Naive thymus-derived CD8-positive, alpha-beta T cell (primary cell): ENCODE data around the gene PCDHA6. TPM values are rescaled to one million over a fixed set of nuclear protein-coding genes. Genes with fewer than 3 reads are reported as not detected.
"Not testable (repeated sequence)": the region's sequence is repeated elsewhere in the genome, so short reads cannot be mapped to it uniquely, and the experiment has no call there.

Experiments used
- ATAC-seq, 2 donors: fragments of 150-1000 bp; cut with Tn5 transposase in 1 of 2; sonication (Bioruptor Pico), chemical (Tn5 transposase) in 1 of 2; 1 replicate in 1 of 2; 2 replicates in 1 of 2; pipeline ENCODE4 v1.10.0; 2021; ENCODE audit warnings: mild to moderate bottlenecking in 2 of 2, moderate library complexity in 2 of 2
- POLR2A ChIA-PET: fragments of 350-600 bp; sonication (Branson Sonifier 250); formaldehyde crosslinking; loops from one replicate; lab custom pipeline; 2021; ENCODE audit warnings: antibody characterized with exemption; lab: Charles Lee
- DNase-seq, 10 donors: peaks; one replicate each; pipeline versions ENCODE4 v3.0.0 to v3.0.0-alpha.2; 2020 to 2022
- H3K27ac Mint-ChIP-seq, 10 donors: one replicate each; pipeline ENCODE4 v1.8.0; 2020 to 2022; ENCODE audit warnings: mild to moderate bottlenecking in 10 of 10, mixed read lengths in 10 of 10, moderate library complexity in 4 of 10, inconsistent platforms in 1 of 10
- H3K27me3 Mint-ChIP-seq, 5 donors: one replicate each; pipeline ENCODE4 v1.8.0; 2021 to 2022; ENCODE audit warnings: mixed read lengths in 5 of 5
- H3K36me3 Mint-ChIP-seq, 3 donors: one replicate each; pipeline ENCODE4 v1.8.0; 2020 to 2022; ENCODE audit warnings: mixed read lengths in 3 of 3, mild to moderate bottlenecking in 2 of 3, inconsistent platforms in 1 of 3
- H3K4me1 Mint-ChIP-seq, 4 donors: one replicate each; pipeline ENCODE4 v1.8.0; 2021 to 2022; ENCODE audit warnings: mixed read lengths in 4 of 4
- H3K4me3 Mint-ChIP-seq, 10 donors: one replicate each; pipeline ENCODE4 v1.8.0; 2020 to 2022; ENCODE audit warnings: mild to moderate bottlenecking in 10 of 10, mixed read lengths in 10 of 10, moderate library complexity in 6 of 10, inconsistent platforms in 1 of 10
- H3K9me3 Mint-ChIP-seq, 9 donors: one replicate each; pipeline ENCODE4 v1.8.0; 2020 to 2022; ENCODE audit warnings: mixed read lengths in 9 of 9, mild to moderate bottlenecking in 3 of 9, inconsistent platforms in 1 of 9, moderate library complexity in 1 of 9
- polyA plus RNA-seq, 3 donors: library from polyadenylated mRNA; unstranded; fragments of 300-500 nt; fragmentation: Illumina TruSeq; gene quantifications; one replicate each; pipeline ENCODE4 v1.2.3, GENCODE V29; 2021
- total RNA-seq, 8 experiments: library from RNA in 2 of 8; stranded (reverse) in 2 of 8; gene quantifications; one replicate each; pipeline ENCODE4 v1.2.3 and lab custom pipeline; 2021 to 2026

The PCDHA6 gene
- total and polyA plus RNA-seq, 5 experiments from 2014 or later = not detected

DNA sequence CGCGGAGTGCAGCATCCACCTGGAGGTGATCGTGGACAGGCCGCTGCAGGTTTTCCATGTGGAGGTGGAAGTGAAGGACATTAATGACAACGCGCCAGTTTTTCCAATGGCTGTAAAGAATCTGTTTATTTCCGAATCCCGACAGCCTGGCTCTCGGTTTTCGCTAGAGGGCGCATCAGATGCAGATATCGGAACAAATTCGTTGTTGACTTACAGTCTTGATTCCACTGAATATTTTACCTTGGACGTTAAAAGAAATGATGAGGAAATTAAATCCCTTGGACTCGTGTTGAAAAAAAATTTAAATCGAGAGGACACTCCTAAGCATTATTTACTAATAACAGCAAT, 26.3 kb upstream of the PCDHA6 start:
- Mint-ChIP-seq H3K9me3 (peaks cover 16 to 76% (median 42%) of the 10 kb centered on the region in 9 donors), H3K4me3 (no peak overlapping the region), H3K4me1 (no peaks in the 10 kb centered on the region), H3K27me3 (peaks cover 22 to 45% (median 24%) of the 10 kb centered on the region in 5 donors), H3K36me3 (peaks cover 8 to 57% (median 30%) of the 10 kb centered on the region in 3 donors), H3K27ac (no peak overlapping the region)
- POLR2A ChIA-PET = no interaction called here
- ATAC-seq (no peak), DNase-seq (no peak)

GRCh38 chr5:140802381-140802780, 25.4 kb upstream of the PCDHA6 start:
- H3K27me3 Mint-ChIP-seq = peaks cover 26 to 49% (median 31%) of the 10 kb centered on the region in 5 donors
- H3K36me3 Mint-ChIP-seq = peaks cover 10 to 60% (median 32%) of the 10 kb centered on the region in 3 donors
- H3K4me1 Mint-ChIP-seq, POLR2A ChIA-PET, H3K4me3 Mint-ChIP-seq, ATAC-seq, H3K27ac Mint-ChIP-seq, DNase-seq: not testable (repeated sequence)
- H3K9me3 Mint-ChIP-seq = peaks cover 16 to 80% (median 43%) of the 10 kb centered on the region in 9 donors

DNA sequence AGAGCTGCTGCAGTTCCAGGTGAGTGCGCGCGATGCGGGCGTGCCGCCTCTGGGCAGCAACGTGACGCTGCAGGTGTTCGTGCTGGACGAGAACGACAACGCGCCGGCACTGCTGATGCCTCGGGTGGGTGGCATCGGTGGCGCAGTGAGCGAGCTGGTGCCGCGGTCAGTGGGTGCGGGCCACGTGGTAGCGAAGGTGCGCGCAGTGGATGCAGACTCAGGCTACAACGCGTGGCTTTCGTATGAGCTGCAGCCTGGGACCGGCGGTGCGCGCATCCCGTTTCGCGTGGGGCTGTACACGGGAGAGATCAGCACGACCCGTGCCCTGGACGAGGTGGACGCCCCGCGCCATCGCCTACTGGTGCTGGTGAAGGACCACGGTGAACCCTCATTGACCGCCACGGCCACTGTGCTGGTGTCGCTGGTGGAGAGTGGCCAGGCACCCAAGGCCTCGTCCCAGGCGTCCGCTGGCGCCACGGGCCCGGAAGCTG, 24.9 kb upstream of the PCDHA6 start:
- ATAC-seq (no peak), DNase-seq (no peak)
- Mint-ChIP-seq H3K4me1 (no peaks in the 10 kb centered on the region), H3K4me3 (no peak overlapping the region), H3K27ac (no peak overlapping the region), H3K27me3 (peaks cover 25 to 48% (median 34%) of the 10 kb centered on the region in 5 donors), H3K9me3 (peaks cover 15 to 82% (median 42%) of the 10 kb centered on the region in 9 donors), H3K36me3 (peaks cover 10 to 62% (median 31%) of the 10 kb centered on the region in 3 donors)
- POLR2A ChIA-PET = no interaction called here

DNA sequence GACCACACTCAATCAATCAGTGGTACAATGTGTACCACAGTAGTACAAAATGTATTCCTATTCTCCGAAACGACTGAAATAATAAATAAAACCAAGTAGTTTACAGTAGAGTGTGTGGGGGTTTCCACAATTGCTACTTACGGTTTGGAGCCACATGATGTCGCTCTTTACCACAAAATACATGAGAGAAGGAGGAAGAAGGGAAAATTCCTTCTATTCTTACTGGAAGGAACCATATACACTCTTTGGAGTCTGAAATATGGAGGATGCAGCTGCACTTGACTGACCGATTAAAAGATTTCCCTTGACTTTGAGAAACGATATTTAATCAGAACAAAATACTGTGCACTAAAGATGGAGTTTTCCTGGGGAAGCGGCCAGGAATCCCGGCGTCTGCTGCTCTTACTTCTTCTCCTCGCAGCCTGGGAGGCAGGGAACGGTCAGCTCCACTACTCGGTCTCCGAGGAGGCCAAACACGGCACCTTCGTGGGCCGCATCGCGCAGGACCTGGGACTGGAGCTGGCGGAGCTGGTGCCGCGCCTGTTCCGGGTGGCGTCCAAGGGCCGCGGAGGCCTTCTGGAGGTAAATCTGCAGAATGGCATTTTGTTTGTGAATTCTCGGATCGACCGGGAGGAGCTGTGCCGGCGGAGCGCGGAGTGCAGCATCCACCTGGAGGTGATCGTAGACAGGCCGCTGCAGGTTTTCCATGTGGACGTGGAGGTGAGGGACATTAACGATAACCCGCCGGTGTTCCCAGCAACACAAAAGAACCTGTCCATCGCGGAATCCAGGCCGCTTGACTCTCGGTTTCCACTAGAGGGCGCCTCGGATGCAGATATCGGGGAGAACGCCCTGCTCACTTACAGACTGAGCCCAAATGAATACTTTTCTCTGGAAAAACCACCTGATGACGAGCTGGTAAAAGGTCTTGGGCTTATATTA, 20.7 kb upstream of the PCDHA6 start, which contains the start of gene PCDHA4:
PCDHA4 (plus strand) TSS at position 235 of the 942 bp plus-strand sequence.
- Mint-ChIP-seq H3K27ac (peak within 1 kb of the TSS in 1 of 10 donors; percentile 34), H3K4me3 (peak within 1 kb of the TSS in 1 of 10 donors; percentile 12), H3K9me3 (peaks cover 17 to 83% (median 44%) of the 10 kb centered on the region in 9 donors), H3K27me3 (peaks cover 19 to 46% (median 33%) of the 10 kb centered on the region in 5 donors), H3K4me1 (no peaks in the 10 kb centered on the region), H3K36me3 (peaks cover 5 to 53% (median 15%) of the 10 kb centered on the region in 3 donors)
- POLR2A ChIA-PET = no interaction called here
- ATAC-seq = no peak
- DNase-seq = no peak

DNA sequence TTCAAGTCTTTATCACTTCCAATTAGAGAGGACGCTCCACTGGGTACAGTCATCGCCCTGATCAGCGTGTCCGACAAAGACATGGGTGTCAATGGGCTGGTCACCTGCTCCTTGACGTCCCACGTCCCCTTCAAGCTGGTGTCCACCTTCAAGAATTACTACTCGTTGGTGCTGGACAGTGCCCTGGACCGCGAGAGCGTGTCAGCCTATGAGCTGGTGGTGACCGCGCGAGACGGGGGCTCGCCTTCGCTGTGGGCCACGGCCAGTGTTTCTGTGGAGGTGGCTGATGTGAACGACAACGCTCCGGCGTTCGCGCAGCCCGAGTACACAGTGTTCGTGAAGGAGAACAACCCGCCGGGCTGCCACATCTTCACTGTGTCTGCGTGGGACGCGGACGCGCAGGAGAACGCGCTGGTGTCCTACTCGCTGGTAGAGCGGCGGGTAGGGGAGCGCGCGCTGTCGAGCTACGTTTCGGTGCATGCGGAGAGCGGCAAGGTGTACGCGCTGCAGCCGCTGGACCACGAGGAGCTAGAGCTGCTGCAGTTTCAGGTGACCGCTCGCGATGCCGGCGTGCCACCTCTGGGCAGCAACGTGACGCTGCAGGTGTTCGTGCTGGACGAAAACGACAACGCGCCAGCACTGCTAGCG, 19.4 kb upstream of the PCDHA6 start:
- peaks cover 19 to 92% (median 55%) of the 10 kb centered on the region in 9 donors for H3K9me3 Mint-ChIP-seq
- H3K36me3 Mint-ChIP-seq = peaks cover 5 to 64% (median 14%) of the 10 kb centered on the region in 3 donors
- H3K27ac Mint-ChIP-seq, POLR2A ChIA-PET, DNase-seq, ATAC-seq, H3K4me1 Mint-ChIP-seq: not testable (repeated sequence)
- peak overlapping the region in 1 of 10 donors; percentile 36 for H3K4me3 Mint-ChIP-seq
- H3K27me3 Mint-ChIP-seq = peaks cover 23 to 57% (median 36%) of the 10 kb centered on the region in 5 donors

- Mint-ChIP-seq H3K36me3 (peaks cover 3 to 61% (median 11%) of the 10 kb centered on the region in 3 donors), H3K9me3 (peaks cover 16 to 90% (median 51%) of the 10 kb centered on the region in 9 donors), H3K27ac (no peak overlapping the region), H3K4me1 (no peaks in the 10 kb centered on the region), H3K27me3 (peaks cover 18 to 52% (median 33%) of the 10 kb centered on the region in 5 donors), H3K4me3 (no peak overlapping the region)
- POLR2A ChIA-PET = no interaction called here
- ATAC-seq (no peak), DNase-seq (no peak)
Observed at GRCh38 chr5:140808889-140809291, 18.9 kb upstream of the PCDHA6 start.

- DNase-seq (no peak), ATAC-seq (no peak)
Observed at GRCh38 chr5:140821375-140822280, 6.1 kb upstream of the PCDHA6 start, which contains the start of gene PCDHA5. PCDHA5 (plus strand) TSS chr5:140821613.

DNA sequence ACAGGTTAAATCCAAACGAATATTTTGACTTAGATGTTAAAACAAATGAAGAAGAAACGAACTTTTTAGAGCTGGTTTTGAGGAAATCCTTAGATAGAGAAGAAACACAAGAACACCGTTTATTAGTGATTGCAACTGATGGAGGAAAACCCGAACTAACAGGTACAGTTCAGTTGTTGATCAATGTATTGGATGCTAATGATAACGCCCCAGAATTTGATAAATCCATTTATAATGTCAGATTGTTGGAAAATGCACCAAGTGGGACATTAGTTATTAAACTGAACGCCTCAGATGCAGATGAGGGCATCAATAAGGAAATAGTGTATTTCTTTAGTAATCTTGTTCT, 5.5 kb upstream of the PCDHA6 start:
- Mint-ChIP-seq H3K9me3 (peaks cover 13 to 55% (median 24%) of the 10 kb centered on the region in 9 donors), H3K36me3 (peaks cover 3 to 37% (median 6%) of the 10 kb centered on the region in 3 donors), H3K27ac (no peak overlapping the region), H3K27me3 (peaks cover 19 to 24% (median 20%) of the 10 kb centered on the region in 5 donors), H3K4me1 (no peaks in the 10 kb centered on the region), H3K4me3 (no peak overlapping the region)
- ATAC-seq = no peak
- POLR2A ChIA-PET = no interaction called here
- no peak for DNase-seq

More at GRCh38 chr5:140821375-140822280, 6.1 kb upstream of the PCDHA6 start, which contains the start of gene PCDHA5:
- peaks cover 8 to 52% (median 20%) of the 10 kb centered on the region in 9 donors for H3K9me3 Mint-ChIP-seq
- H3K27ac Mint-ChIP-seq = no peak within 1 kb of the TSS
- peaks cover 0 to 33% (median 6%) of the 10 kb centered on the region in 3 donors for H3K36me3 Mint-ChIP-seq
- peaks cover 12 to 18% (median 15%) of the 10 kb centered on the region in 5 donors for H3K27me3 Mint-ChIP-seq
- H3K4me3 Mint-ChIP-seq = no peak within 1 kb of the TSS
- H3K4me1 Mint-ChIP-seq = no peaks in the 10 kb centered on the region
- POLR2A ChIA-PET = no interaction called here

DNA sequence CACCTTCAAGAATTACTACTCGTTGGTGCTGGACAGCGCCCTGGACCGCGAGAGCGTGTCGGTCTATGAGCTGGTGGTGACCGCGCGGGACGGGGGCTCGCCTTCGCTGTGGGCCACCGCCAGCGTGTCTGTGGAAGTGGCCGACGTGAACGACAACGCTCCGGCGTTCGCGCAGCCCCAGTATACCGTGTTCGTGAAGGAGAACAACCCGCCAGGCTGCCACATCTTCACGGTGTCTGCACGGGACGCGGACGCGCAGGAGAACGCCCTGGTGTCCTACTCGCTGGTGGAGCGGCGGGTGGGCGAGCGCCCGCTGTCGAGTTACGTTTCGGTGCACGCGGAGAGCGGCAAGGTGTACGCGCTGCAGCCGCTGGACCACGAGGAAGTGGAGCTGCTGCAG, 4.8 kb upstream of the PCDHA6 start:
- H3K4me3 Mint-ChIP-seq, H3K4me1 Mint-ChIP-seq, H3K27ac Mint-ChIP-seq, POLR2A ChIA-PET, DNase-seq, ATAC-seq: not testable (repeated sequence)
- Mint-ChIP-seq H3K9me3 (peaks cover 16 to 55% (median 24%) of the 10 kb centered on the region in 9 donors), H3K36me3 (peaks cover 7 to 40% (median 13%) of the 10 kb centered on the region in 3 donors), H3K27me3 (peaks cover 18 to 29% (median 26%) of the 10 kb centered on the region in 5 donors)

DNA sequence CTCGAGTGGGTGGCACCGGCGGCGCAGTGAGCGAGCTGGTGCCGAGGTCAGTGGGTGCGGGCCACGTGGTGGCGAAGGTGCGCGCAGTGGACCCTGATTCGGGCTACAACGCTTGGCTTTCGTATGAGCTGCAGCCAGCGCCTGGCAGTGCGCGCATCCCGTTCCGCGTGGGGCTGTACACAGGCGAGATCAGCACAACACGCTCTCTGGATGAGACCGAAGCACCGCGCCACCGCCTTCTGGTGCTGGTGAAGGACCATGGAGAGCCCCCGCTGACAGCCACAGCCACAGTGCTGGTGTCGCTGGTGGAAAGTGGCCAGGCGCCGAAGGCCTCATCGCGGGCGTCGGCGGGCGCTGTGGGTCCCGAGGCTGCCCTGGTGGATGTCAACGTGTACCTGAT, 4.3 kb upstream of the PCDHA6 start:
- Mint-ChIP-seq H3K36me3 (peaks cover 7 to 39% (median 15%) of the 10 kb centered on the region in 3 donors), H3K4me3 (no peak overlapping the region), H3K9me3 (peaks cover 16 to 55% (median 25%) of the 10 kb centered on the region in 9 donors), H3K27ac (no peak overlapping the region), H3K27me3 (peaks cover 18 to 31% (median 29%) of the 10 kb centered on the region in 5 donors), H3K4me1 (no peaks in the 10 kb centered on the region)
- ATAC-seq = no peak
- POLR2A ChIA-PET = no interaction called here
- DNase-seq = no peak

DNA sequence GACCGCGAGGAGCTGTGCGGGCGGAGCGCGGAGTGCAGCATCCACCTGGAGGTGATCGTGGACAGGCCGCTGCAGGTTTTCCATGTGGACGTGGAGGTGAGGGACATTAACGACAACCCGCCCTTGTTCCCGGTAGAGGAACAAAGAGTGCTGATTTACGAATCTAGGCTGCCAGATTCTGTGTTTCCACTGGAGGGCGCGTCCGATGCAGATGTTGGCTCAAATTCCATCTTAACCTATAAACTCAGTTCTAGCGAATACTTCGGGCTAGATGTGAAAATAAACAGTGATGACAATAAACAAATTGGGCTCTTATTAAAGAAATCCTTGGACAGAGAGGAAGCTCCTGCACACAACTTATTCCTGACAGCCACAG, 590 bp downstream of the PCDHA6 start:
- H3K9me3 Mint-ChIP-seq = peaks cover 13 to 72% (median 30%) of the 10 kb centered on the region in 9 donors
- H3K4me3 Mint-ChIP-seq = no peak overlapping the region
- peaks cover 17 to 51% (median 21%) of the 10 kb centered on the region in 3 donors for H3K36me3 Mint-ChIP-seq
- no peak overlapping the region for H3K27ac Mint-ChIP-seq
- DNase-seq = no peak
- H3K27me3 Mint-ChIP-seq = peaks cover 32 to 58% (median 46%) of the 10 kb centered on the region in 5 donors
- ATAC-seq = no peak
- POLR2A ChIA-PET = no interaction called here
- no peaks in the 10 kb centered on the region for H3K4me1 Mint-ChIP-seq
